ENCODE results near the gene KYAT1.

The KYAT1 gene

DNA sequence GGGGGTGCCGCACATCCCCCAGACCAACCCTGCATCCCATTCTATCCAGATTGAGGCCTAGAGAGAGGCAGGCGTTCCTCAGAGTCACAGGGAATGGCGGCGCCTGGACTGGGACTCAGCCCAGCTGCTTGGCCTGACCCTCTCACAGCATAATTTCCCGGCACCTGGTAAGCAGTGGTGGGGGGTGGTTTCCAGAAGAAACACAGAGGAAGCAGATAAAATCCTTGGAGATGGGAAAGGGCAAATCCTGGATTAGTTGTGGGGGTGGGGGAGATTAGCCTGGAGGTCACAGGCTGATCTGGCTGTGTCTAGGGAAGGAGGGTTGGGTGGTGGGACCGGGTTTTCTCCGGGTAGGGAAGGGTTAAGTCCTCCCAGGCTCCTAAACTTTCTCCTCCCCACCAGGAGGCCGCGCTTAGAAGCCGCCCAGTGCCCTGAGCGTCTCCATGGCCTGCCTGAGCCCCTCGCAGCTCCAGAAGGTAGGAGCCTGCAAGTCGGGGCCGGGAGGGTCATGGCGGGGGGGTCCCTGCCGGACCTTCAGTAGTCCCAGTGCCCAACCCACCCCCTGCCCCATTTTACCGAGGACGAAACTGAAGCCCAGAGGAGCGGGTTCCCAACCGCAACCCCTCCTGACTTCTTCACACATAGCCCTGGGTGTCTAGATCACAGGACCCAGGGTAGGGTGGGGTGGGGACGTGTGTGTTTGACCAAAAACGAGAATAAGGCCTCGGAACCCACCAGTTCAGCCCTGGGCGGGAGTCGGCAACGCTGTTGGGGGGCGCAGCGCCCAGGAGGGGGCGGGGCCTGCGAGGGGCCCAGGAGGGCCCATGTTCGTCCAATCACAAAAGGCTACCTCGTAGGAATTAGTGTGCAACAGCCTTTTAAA lies 40.4 kb upstream of the KYAT1 start:
- DNase-seq (ENCODE audit: low read depth) = no peak
- TF ChIP-seq, protein P1, sequence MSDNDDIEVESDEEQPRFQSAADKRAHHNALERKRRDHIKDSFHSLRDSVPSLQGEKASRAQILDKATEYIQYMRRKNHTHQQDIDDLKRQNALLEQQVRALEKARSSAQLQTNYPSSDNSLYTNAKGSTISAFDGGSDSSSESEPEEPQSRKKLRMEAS (IDR thresholded peaks at IDR 0.05; ENCODE audit: low read depth, low read length) = no peak
- TF ChIP-seq POLR2A (IDR thresholded peaks at IDR 0.05; ENCODE audit: extremely low read depth, insufficient read length) (no peak), MYC (IDR thresholded peaks at IDR 0.05; ENCODE audit: low read depth, low read length) (no peak)
- TF ChIP-seq, protein P2, sequence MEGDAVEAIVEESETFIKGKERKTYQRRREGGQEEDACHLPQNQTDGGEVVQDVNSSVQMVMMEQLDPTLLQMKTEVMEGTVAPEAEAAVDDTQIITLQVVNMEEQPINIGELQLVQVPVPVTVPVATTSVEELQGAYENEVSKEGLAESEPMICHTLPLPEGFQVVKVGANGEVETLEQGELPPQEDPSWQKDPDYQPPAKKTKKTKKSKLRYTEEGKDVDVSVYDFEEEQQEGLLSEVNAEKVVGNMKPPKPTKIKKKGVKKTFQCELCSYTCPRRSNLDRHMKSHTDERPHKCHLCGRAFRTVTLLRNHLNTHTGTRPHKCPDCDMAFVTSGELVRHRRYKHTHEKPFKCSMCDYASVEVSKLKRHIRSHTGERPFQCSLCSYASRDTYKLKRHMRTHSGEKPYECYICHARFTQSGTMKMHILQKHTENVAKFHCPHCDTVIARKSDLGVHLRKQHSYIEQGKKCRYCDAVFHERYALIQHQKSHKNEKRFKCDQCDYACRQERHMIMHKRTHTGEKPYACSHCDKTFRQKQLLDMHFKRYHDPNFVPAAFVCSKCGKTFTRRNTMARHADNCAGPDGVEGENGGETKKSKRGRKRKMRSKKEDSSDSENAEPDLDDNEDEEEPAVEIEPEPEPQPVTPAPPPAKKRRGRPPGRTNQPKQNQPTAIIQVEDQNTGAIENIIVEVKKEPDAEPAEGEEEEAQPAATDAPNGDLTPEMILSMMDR (IDR thresholded peaks at IDR 0.05; ENCODE audit: low read depth, low read length) = no peak
- no peak overlapping the region for H3K4me3 ChIP-seq (ENCODE audit: low read depth, low read length)

DNA sequence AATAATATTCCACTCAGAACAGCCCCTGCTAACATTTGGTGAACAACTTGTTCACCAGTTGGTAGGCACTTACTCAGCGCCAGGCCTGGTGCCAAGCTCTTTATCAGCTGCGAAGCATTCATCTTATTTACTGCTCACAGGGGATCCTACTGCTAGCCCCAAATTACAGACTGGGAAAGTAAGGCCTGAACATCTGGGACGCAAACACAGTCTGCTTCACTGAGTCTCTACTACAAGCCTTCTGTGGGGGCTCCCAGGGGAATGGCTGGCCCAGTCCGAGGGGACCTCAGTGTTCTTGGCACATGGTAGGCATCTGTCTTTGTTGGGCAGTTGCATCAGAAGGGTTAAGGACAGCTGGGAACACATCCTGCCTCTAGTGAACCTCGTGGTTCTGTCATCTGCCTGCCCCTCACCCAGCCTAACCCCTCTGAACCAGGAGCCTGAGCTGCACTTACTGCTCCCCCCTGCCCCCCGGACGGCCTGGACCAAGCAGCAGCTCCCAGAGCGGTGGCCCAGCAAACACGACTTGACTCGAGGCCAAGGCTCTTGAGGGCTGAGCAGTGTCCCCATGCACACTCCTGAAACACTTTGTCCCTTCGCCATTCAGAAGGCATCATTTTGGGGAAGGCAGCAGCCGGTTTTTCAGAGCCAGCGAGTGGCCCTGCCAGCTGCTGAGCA lies 38.8 kb upstream of the KYAT1 start, which contains the start of gene PHYHD1:
Gene PHYHD1, plus strand, starts transcription at position 602 of the 678 bp plus-strand sequence. CDS start 1,342 bp downstream, outside the sequence.
- H3K4me3 ChIP-seq (ENCODE audit: low read depth, low read length) = no peak within 1 kb of the TSS
- TF ChIP-seq, protein P1 (IDR thresholded peaks at IDR 0.05; ENCODE audit: low read depth, low read length) = peak; percentile 8; the same call in 1 of the 2 replicates
- TF ChIP-seq MYC (IDR thresholded peaks at IDR 0.05; ENCODE audit: low read depth, low read length) = peak; percentile 46; the same call in 1 of the 2 replicates
- TF ChIP-seq, protein P2 (IDR thresholded peaks at IDR 0.05; ENCODE audit: low read depth, low read length) = no peak
- peak; percentile 32 for DNase-seq (ENCODE audit: low read depth)

DNA sequence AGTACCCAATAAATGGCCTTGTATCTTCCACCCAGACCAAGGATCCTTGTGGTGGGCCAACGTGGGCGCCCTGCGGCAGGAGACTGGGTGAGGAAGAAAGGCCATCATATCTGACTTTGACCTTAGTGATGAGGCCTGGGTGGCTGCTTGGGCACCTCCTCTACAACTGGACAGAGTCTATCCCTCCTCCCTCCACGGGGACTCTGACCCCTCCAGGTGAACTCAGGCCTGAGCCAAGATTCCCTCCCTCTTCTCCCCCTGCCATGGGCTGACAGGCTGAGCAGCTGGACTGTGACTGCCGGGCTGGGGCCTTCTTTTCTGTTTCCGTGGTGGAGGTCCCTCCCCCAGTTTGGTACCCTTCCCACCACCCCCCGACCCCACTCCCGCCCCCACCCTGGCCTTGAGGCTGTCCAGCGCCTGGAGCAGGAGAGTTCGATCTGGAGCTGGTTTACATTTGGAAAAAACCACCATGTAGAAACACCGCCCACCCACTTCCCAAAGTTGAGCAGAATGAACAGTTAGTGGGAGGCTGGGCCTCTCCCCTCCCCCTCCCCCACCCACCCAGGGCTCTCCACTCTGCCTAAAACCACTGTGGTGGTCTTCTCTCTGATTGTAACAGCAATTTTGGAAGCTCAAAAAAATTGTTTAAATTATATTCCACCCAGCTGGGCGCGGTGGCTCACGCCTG lies 37.8 kb upstream of the KYAT1 start:
- no peak overlapping the region for H3K4me3 ChIP-seq (ENCODE audit: low read depth, low read length)
- DNase-seq (ENCODE audit: low read depth) = no peak
- TF ChIP-seq, protein P1 (IDR thresholded peaks at IDR 0.05; ENCODE audit: low read depth, low read length) = no peak
- TF ChIP-seq, protein P2 (IDR thresholded peaks at IDR 0.05; ENCODE audit: low read depth, low read length) = no peak
- no peak for TF ChIP-seq POLR2A (IDR thresholded peaks at IDR 0.05; ENCODE audit: extremely low read depth, insufficient read length)
- no peak for TF ChIP-seq MYC (IDR thresholded peaks at IDR 0.05; ENCODE audit: low read depth, low read length)

DNA sequence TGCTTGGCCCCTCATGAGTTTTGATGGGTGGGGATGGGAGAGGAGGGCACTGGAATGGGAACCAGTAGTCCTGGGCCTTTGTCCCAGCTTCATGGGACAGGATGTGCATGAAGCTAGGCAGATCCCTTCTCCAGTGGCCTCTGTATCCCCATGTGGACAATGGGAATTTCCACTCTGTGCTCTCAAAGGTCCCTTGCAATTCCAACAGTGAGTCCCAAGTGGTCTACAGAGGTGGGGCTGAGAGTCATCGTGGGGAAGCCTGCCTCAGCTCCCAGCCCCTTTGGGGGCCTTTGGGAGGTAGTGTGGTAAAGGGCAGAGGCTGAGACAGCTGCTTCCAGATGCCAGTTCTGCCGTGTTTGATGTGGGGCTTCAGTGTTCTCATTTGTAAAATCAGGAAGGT lies 37.2 kb upstream of the KYAT1 start:
- DNase-seq (ENCODE audit: low read depth) = no peak
- TF ChIP-seq MYC (IDR thresholded peaks at IDR 0.05; ENCODE audit: low read depth, low read length) = no peak
- TF ChIP-seq, protein P2 (IDR thresholded peaks at IDR 0.05; ENCODE audit: low read depth, low read length) = no peak
- TF ChIP-seq, protein P1 (IDR thresholded peaks at IDR 0.05; ENCODE audit: low read depth, low read length) = no peak
- no peak for TF ChIP-seq POLR2A (IDR thresholded peaks at IDR 0.05; ENCODE audit: extremely low read depth, insufficient read length)
- H3K4me3 ChIP-seq (ENCODE audit: low read depth, low read length) = no peak overlapping the region

DNA sequence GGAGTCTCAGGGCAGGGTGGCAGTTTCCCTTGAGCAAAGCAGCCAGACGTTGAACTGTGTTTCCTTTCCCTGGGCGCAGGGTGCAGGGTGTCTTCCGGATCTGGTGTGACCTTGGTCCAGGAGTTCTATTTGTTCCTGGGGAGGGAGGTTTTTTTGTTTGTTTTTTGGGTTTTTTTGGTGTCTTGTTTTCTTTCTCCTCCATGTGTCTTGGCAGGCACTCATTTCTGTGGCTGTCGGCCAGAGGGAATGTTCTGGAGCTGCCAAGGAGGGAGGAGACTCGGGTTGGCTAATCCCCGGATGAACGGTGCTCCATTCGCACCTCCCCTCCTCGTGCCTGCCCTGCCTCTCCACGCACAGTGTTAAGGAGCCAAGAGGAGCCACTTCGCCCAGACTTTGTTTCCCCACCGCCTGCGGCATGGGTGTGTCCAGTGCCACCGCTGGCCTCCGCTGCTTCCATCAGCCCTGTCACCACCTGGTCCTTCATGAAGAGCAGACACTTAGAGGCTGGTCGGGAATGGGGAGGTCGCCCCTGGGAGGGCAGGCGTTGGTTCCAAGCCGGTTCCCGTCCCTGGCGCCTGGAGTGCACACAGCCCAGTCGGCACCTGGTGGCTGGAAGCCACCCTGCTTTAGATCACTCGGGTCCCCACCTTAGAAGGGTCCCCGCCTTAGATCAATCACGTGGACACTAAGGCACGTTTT lies 35.5 kb upstream of the KYAT1 start:
- H3K4me3 ChIP-seq (ENCODE audit: low read depth, low read length) = no peak overlapping the region
- DNase-seq (ENCODE audit: low read depth) = no peak
- TF ChIP-seq, protein P1 (IDR thresholded peaks at IDR 0.05; ENCODE audit: low read depth, low read length) = no peak
- TF ChIP-seq, protein P2 (IDR thresholded peaks at IDR 0.05; ENCODE audit: low read depth, low read length) = no peak
- TF ChIP-seq POLR2A (IDR thresholded peaks at IDR 0.05; ENCODE audit: extremely low read depth, insufficient read length) (no peak), MYC (IDR thresholded peaks at IDR 0.05; ENCODE audit: low read depth, low read length) (no peak)
